NCI-H345 treated with DMSO at 0.1 percent for 48 hours (cell line): ENCODE results near the gene SEC31B.

Experiments used
- DNase-seq: peaks from one replicate; lab custom pipeline; 2025; ENCODE audit not compliant: unreplicated experiment; lab: John Stamatoyannopoulos, UW

SEC31B gene, protein sequence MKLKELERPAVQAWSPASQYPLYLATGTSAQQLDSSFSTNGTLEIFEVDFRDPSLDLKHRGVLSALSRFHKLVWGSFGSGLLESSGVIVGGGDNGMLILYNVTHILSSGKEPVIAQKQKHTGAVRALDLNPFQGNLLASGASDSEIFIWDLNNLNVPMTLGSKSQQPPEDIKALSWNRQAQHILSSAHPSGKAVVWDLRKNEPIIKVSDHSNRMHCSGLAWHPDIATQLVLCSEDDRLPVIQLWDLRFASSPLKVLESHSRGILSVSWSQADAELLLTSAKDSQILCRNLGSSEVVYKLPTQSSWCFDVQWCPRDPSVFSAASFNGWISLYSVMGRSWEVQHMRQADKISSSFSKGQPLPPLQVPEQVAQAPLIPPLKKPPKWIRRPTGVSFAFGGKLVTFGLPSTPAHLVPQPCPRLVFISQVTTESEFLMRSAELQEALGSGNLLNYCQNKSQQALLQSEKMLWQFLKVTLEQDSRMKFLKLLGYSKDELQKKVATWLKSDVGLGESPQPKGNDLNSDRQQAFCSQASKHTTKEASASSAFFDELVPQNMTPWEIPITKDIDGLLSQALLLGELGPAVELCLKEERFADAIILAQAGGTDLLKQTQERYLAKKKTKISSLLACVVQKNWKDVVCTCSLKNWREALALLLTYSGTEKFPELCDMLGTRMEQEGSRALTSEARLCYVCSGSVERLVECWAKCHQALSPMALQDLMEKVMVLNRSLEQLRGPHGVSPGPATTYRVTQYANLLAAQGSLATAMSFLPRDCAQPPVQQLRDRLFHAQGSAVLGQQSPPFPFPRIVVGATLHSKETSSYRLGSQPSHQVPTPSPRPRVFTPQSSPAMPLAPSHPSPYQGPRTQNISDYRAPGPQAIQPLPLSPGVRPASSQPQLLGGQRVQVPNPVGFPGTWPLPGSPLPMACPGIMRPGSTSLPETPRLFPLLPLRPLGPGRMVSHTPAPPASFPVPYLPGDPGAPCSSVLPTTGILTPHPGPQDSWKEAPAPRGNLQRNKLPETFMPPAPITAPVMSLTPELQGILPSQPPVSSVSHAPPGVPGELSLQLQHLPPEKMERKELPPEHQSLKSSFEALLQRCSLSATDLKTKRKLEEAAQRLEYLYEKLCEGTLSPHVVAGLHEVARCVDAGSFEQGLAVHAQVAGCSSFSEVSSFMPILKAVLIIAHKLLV

DNA sequence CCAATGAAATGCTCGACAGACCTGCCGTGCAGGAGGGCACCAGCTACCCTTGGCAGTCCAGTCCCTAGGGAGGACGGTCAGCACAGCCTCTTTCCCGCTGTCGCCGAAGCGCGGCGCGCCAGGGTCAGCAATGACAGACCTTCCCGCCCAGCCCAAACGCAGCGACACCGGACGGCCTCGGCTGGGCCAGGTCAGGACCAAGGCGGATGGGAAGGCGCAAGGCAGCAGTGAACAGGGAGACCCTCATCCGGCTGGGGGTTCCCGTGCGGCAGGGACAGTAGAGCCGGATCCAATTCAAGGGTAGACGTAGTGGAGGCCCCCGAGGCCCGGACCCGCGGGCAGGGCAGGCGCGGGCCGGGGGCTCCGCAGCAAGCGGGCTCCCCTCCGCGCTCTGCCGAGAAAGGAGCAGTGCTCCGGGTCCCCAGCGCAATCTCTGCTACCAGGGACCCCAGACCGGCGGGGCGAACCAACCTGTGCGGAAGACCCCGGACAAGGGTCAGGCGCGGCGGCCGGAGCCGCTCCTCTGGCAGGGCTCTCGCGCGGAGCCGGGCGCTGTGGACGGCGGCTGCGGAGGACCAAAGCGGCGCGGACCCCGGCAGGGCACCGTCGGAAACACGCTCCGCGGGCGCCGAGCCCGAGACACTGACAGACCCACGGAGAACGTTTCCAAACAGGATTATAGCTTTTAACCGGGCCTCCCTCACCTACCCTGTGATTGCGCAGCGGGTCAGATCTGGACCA, at the start of gene SEC31B:
SEC31B (minus strand) TSS at position 551 of the 741 bp plus-strand sequence. CDS start 2,909 bp downstream, outside the sequence.
- DNase-seq: no peak

GRCh38 chr10:100568912-100569311, 49.3 kb upstream of the SEC31B start:
- no peak for DNase-seq

- no peak for DNase-seq
These were observed 48.2 kb upstream of the SEC31B start for GRCh38 chr10:100567826-100568225.

DNA sequence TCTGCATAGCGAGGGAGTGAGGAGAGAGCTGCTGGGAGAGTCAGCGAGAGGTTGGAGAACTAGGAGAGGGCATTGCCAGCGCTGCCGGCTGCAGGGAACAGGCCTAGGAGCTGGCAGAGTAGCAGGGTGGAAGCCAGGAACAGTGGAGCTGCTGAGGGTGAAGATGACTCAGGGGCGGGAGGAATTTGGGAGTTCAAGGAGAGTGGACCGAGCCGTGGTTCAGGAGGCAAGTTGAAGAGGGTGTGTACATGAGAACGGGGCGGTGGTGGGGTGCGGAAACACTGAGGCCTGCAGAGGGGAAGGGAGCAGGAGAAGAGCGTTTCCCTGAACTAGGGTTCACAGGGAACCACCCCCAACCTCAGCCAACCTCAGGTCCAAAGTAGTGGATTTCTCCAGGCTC, 47.6 kb upstream of the SEC31B start:
- DNase-seq: no peak

DNA sequence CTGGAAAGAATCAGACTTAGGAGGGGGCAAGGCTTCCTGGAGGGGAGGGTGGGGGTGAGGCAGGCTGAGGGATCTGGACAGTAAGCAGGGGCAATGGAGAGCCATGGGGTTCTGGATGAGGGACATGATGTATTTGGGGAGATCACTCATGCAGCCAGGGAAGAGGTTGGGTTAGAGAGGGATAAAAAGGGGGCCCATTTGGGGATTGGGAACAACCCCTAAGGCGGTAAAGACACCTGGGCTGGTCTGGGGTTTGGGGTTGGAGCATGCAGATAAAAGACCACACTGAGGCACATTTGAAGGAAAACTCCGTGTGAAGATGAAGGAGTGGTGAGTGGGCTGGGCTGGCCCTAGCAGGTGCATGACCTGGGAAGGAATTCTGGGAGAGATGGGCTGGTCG, 46.9 kb upstream of the SEC31B start:
- no peak for DNase-seq

- no peak for DNase-seq
These were observed 45.7 kb upstream of the SEC31B start for GRCh38 chr10:100565206-100565985.

GRCh38 chr10:100562008-100562672, 42.5 kb upstream of the SEC31B start:
- no peak for DNase-seq

- no peak for DNase-seq
These were observed 41.3 kb upstream of the SEC31B start for GRCh38 chr10:100561005-100561404.

DNA sequence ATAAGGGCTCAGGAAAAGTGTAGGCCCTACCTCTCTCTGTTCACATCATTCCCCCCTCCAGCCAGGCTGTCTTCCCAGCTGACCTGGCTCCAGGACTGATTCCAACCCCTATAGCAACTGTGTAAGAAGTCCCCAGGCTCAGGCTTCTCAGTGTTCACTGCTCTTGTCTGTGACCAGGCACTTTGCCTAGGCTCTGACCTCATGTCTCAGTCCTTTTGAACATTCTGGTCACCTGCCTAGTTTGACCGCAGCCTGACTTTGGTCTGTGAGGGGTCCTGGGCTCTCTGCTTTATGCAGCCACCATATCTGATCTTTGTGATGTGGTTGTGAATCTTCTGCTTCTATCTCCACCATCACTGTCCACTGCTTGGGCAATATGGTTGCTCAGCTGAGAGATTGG, 40.6 kb upstream of the SEC31B start:
- DNase-seq: no peak

- no peak for DNase-seq
These were observed 35.2 kb upstream of the SEC31B start for GRCh38 chr10:100554902-100555301.

- no peak for DNase-seq
These were observed 34.3 kb upstream of the SEC31B start for GRCh38 chr10:100553929-100554328.

GRCh38 chr10:100551738-100552137, 32.1 kb upstream of the SEC31B start:
- no peak for DNase-seq

- no peak for DNase-seq
These were observed 31.5 kb upstream of the SEC31B start for GRCh38 chr10:100551196-100551595.

- no peak for DNase-seq
These were observed 25.3 kb upstream of the SEC31B start for GRCh38 chr10:100544950-100545349.

DNA sequence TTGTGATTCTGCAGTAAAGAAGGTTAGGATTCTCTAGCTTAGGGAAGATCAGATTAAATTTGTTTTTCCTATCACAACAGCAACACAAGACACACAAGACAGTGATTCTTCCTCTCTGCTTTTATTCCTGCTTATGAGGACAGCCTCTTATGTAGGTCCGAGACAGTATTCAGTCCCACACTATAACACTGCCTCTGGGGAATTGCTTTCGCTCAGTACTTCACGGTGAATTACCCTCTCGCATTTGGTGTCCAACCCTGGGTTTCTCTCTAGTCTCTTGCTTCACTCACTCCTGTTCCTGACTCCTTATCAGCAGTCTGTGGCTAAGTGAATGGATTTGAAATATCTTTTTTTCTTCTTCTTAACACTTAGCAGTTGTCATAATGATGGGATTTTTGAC, 17.8 kb upstream of the SEC31B start:
- DNase-seq: no peak

GRCh38 chr10:100535715-100536353, 16.2 kb upstream of the SEC31B start, which contains the start of gene HIF1AN:
Gene HIF1AN (plus strand): TSS chr10:100535943. CDS start chr10:100535959, 16 bp downstream.
- DNase-seq: peak; percentile 84

GRCh38 chr10:100535338-100535714, 15.7 kb upstream of the SEC31B start:
- DNase-seq: no peak

- DNase-seq: no peak
These were observed 15.1 kb upstream of the SEC31B start for GRCh38 chr10:100534726-100535125.

DNA sequence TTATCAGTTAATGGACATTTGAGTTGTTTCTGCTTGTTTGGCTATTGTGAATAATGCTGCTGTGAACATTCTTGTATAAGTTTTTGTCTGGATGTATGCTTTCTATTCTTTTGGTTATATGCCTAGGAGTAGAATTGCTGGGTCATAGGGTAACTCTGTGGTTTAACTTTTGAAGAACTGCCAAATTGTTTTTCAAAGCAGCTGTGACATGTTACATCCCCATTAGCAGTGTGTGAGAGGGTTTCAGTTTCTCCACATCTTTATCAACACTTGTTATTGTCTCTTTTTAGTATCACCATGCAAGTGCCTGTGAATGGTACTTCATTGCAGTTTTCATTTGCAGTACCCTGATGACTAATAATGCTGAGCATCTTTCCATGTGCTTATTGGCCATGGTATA, 12.1 kb upstream of the SEC31B start:
- DNase-seq: no peak
